K562 (cell line): Measurements from ENCODE around the gene RASGRP2. TPM values are rescaled to one million over a fixed set of nuclear protein-coding genes. Genes with fewer than 3 reads are reported as not detected.

ENCODE experiments used
- ATAC-seq: fragments of 200-7000 bp; cut with Tn5 transposase; 3 replicates; pipeline ENCODE4 v1.9.1; 2020; ENCODE audit warnings: moderate library complexity
- BruUV-seq: library from RNA; stranded (reverse); fragments of 400-500 nt; replicated peaks from 2 replicates; lab custom pipeline; 2021; lab: Mats Ljungman, UMichigan
- CTCF ChIA-PET: fragments of 300-600 bp; formaldehyde crosslinking; extraction: SDS; loops from one replicate; lab custom pipeline; 2021; ENCODE audit warnings: low intra/inter-chr PET ratio; lab: Yijun Ruan, JAX
- POLR2A ChIA-PET: fragments of 300-600, 350-650 bp; sonication (Branson Sonifier 250); formaldehyde crosslinking; extraction: SDS; loops from one replicate; lab custom pipeline; 2021; ENCODE audit warnings: antibody characterized with exemption, inconsistent platforms; lab: Yijun Ruan, JAX
- DNase-seq, 4 experiments: peaks; one replicate each; pipeline versions ENCODE4 v3.0.0 to v3.0.0-alpha.2; 2011 to 2018; ENCODE audit warnings: low spot score in 3 of 4, mixed read lengths in 3 of 4; ENCODE audit errors: extremely low read depth in 1 of 4
- FAIRE-seq: peaks from 2 replicates; lab custom pipeline; 2011; peaks lifted over from hg19 to GRCh38; lab: Jason Lieb, UNC
- H2AFZ ChIP-seq: 2 replicates; pipeline ENCODE4 v1.6.0; 2011; ENCODE audit warnings: low read depth, low read length, control low read depth, inconsistent platforms
- H3K27ac ChIP-seq: fragments of 200-600 bp; 3 replicates; pipeline ENCODE4 v1.8.0; 2011; ENCODE audit warnings: low read depth, mild to moderate bottlenecking, control low read depth, inconsistent platforms, low read length, moderate library complexity, mixed read lengths; ENCODE audit errors: extremely low read depth
- H3K27me3 ChIP-seq, 2 experiments: fragments of 300-600 bp in 1 of 2; 2 replicates in 1 of 2; 3 replicates in 1 of 2; pipeline versions ENCODE4 v1.6.0 to v1.8.0; 2011; ENCODE audit warnings: inconsistent platforms in 2 of 2, low read length in 2 of 2, mild to moderate bottlenecking in 1 of 2, mixed read lengths in 1 of 2, moderate library complexity in 1 of 2; ENCODE audit not compliant: control insufficient read depth in 2 of 2, insufficient read depth in 2 of 2
- H3K36me3 ChIP-seq: fragments of 300-600 bp; 3 replicates; pipeline ENCODE4 v1.8.0; 2011; ENCODE audit warnings: mild to moderate bottlenecking, low read length, inconsistent platforms; ENCODE audit not compliant: control insufficient read depth, insufficient read depth
- H3K4me1 ChIP-seq, 2 experiments: fragments of 200-600 bp in 1 of 2; replicated peaks in 1 of 2; 2 replicates in 1 of 2; 3 replicates in 1 of 2; pipeline versions ENCODE4 v1.5.1 to v1.8.0; 2011; ENCODE audit warnings: inconsistent platforms in 2 of 2, low read length in 2 of 2, mild to moderate bottlenecking in 1 of 2, mixed read lengths in 1 of 2, moderate library complexity in 1 of 2; ENCODE audit not compliant: control insufficient read depth in 2 of 2, insufficient read depth in 2 of 2
- H3K4me2 ChIP-seq: 2 replicates; pipeline ENCODE4 v1.6.1; 2011; ENCODE audit warnings: low read length, control low read depth, inconsistent platforms, mixed read lengths; ENCODE audit not compliant: insufficient read depth
- H3K4me3 ChIP-seq: fragments of 200-600 bp; sonication (generic), shearing (Covaris generic); 2 replicates; pipeline ENCODE4 v1.5.1; 2016; ENCODE audit warnings: control low read depth, inconsistent platforms
- H3K79me2 ChIP-seq: fragments of 200-600 bp; 3 replicates; pipeline ENCODE4 v1.8.0; 2011; ENCODE audit warnings: low read length, inconsistent platforms; ENCODE audit not compliant: control insufficient read depth, insufficient read depth
- H3K9ac ChIP-seq, 2 experiments: 2 replicates each; pipeline versions ENCODE4 v1.6.0 to v1.6.1; 2011; ENCODE audit warnings: low read depth in 2 of 2, low read length in 2 of 2, control low read depth in 1 of 2, inconsistent platforms in 1 of 2, mild to moderate bottlenecking in 1 of 2, mixed read lengths in 1 of 2; ENCODE audit not compliant: insufficient read depth in 1 of 2
- H3K9me1 ChIP-seq: one replicate; pipeline ENCODE4 v1.6.0; 2011; ENCODE audit warnings: inconsistent platforms, mild to moderate bottlenecking, low read length, moderate library complexity; ENCODE audit not compliant: control insufficient read depth, insufficient read depth
- H3K9me3 ChIP-seq: replicated peaks from 2 replicates; pipeline ENCODE4 v1.5.1; 2011; ENCODE audit warnings: low read depth, low read length, inconsistent platforms; ENCODE audit not compliant: control insufficient read depth, insufficient read depth
- H4K20me1 ChIP-seq: replicated peaks from 2 replicates; pipeline ENCODE4 v1.6.1; 2011; ENCODE audit warnings: low read length, inconsistent platforms, mixed read lengths; ENCODE audit not compliant: control insufficient read depth, insufficient read depth
- HMGN3 ChIP-seq: IDR thresholded peaks from 2 replicates; pipeline ENCODE4 v1.6.1; 2011; ENCODE audit warnings: borderline replicate concordance, low read depth, mild to moderate bottlenecking, mixed read lengths, low read length; ENCODE audit not compliant: insufficient read length; ENCODE audit errors: extremely low read depth
- NONO ChIP-seq, 2 experiments: fragments of 200-400 bp in 1 of 2; fragments of 450-650 bp in 1 of 2; formaldehyde crosslinking in 1 of 2; IDR thresholded peaks; 2 replicates each; pipeline ENCODE4 v1.6.1; 2017; ENCODE audit warnings: low read depth in 2 of 2, mild to moderate bottlenecking in 2 of 2, moderate library complexity in 2 of 2, low read length in 1 of 2
- NR1H2 ChIP-seq: sonication (generic); formaldehyde crosslinking; IDR thresholded peaks from 2 replicates; pipeline ENCODE4 v1.4.0; 2020; ENCODE audit warnings: mild to moderate bottlenecking, missing genetic modification reagents
- POLR2G ChIP-seq: fragments of 200-400 bp; formaldehyde crosslinking; IDR thresholded peaks from 2 replicates; pipeline ENCODE4 v1.6.1; 2017; ENCODE audit warnings: low read depth, mild to moderate bottlenecking, antibody characterized with exemption, low read length, moderate library complexity
- SMAD1 ChIP-seq: fragments of 150-350 bp; IDR thresholded peaks from 2 replicates; pipeline ENCODE4 v1.6.1; 2014; ENCODE audit warnings: low read length, low read depth; ENCODE audit not compliant: partially characterized antibody
- ZNF589 ChIP-seq: fragments of 200-800 bp; sonication (Bioruptor generic); IDR thresholded peaks from 2 replicates; pipeline ENCODE4 v1.6.1; 2016; ENCODE audit warnings: low read depth, missing genetic modification characterization, missing compliant biosample characterization
- WGBS: fragments of 100-300 bp; shearing (Covaris generic); methylation state at CpG from one replicate; pipeline ENCODE4 v1.1.6; 2016; ENCODE audit warnings: low coverage, mixed read lengths; ENCODE audit not compliant: insufficient coverage; ENCODE audit errors: missing lambda C conversion rate; 5-methylcytosine and 5-hydroxymethylcytosine counted together
- in situ Hi-C: fragments of 300-500 bp; cut with MboI; formaldehyde crosslinking; loops from 4 replicates; pipeline ENCODE4 v1.15.0; 2018; ENCODE audit warnings: inconsistent platforms, mixed read lengths
- intact Hi-C: fragments of 100-400 bp; cut with micrococcal nuclease; formaldehyde crosslinking; loops from 2 replicates; pipeline ENCODE4 v1.14.2; 2022
- polyA plus RNA-seq, 8 experiments: library from polyadenylated mRNA; depleted of rRNA in 4 of 8; stranded (reverse) in 5 of 8; unstranded in 3 of 8; fragments of >200 nt; fragmentation: Nextera tagmentation in 2 of 8; fragmentation: Illumina TruSeq in 1 of 8; extraction: Ambion mirVana in 2 of 8; extraction: Trizol in 1 of 8; gene quantifications; 2 replicates each; pipeline versions ENCODE4 v1.2.1 to v1.2.3, GENCODE V29; 2011 to 2014; ENCODE audit warnings: inconsistent platforms in 1 of 8, missing spikeins in 1 of 8
- total RNA-seq, 7 experiments: library from RNA; depleted of rRNA in 6 of 7; stranded (reverse); fragments of >200 nt in 6 of 7; fragmentation: Illumina TruSeq in 2 of 7; extraction: Trizol in 2 of 7; gene quantifications; 2 replicates each; pipeline versions ENCODE4 v1.2.1 to v1.2.3, GENCODE V29; 2011 to 2021; ENCODE audit warnings: low replicate concordance in 1 of 7
- TF ChIP-seq, protein P1 (sequence below): sonication (generic); formaldehyde crosslinking; IDR thresholded peaks from 2 replicates; pipeline ENCODE4 v1.8.0; 2022; ENCODE audit warnings: missing genetic modification reagents, mild to moderate bottlenecking, moderate library complexity, borderline replicate concordance
- TF ChIP-seq, protein P2 (sequence below): sonication (generic); formaldehyde crosslinking; IDR thresholded peaks from 2 replicates; pipeline ENCODE4 v1.8.1; 2023; ENCODE audit warnings: mild to moderate bottlenecking, missing genetic modification reagents

Gene RASGRP2
- total and polyA plus RNA-seq, 9 of the 15 experiments (the other 6 are each of a cell fraction or from before 2014, with no cell fraction given), result 0.87 to 22.7 (median 5.5) TPM

DNA sequence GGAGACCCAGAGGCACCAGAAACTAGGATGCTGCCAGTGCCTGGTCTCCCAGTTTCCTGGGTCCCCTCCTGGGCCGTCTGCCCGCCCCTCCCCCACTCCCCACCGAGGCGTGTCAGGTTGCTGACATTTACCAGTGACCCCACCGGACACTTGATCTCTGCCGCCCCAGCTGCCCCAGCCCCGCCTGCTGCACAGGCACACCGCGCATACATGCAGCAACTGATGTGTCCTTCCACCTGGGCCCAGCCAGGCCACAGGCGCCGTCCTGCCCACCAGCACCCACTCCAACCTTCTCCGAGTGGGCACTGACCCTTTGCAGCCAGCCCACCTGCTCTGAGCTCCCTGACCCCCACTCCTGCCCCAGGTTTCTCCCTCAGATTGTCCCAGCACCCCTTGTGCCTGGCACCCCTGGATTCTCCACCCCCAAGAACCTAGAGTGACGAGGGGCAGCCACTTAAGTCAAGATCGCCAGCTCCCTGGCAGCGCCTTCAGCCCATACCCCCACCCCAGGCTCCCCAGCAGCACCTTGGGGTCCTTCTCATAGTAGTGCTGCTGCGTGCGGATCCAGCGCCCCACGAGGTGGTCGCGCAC is 15.3 kb upstream of the RASGRP2 start:
- peaks cover 6% of the 10 kb centered on the region for H3K9me1 ChIP-seq
- CTCF ChIA-PET, result no interaction called here
- H3K9ac ChIP-seq, result peak overlapping the region in 1 of 2 experiments; percentile 81; a peak in 2 of 4 replicates
- H2AFZ ChIP-seq, result no peak overlapping the region
- DNase-seq (peak in 3 of 4 experiments; percentile 37 to 44 (median 42)), ATAC-seq (no peak), FAIRE-seq (no peak)
- H3K36me3 ChIP-seq, result peaks cover 25% of the 10 kb centered on the region; the same call in 2 of the 3 replicates
- peaks cover 16% of the 10 kb centered on the region for H4K20me1 ChIP-seq
- H3K27ac ChIP-seq, result no peak overlapping the region
- POLR2A ChIA-PET, result interaction anchor here (0.7 to 7.9 kb wide), 6 partner anchors 9 to 741 kb away, joined by 3 to 168 read pairs (median 5); partner anchors contain the start of gene SF1
- in situ Hi-C loops (no loop called here), intact Hi-C loops (no loop called here)
- H3K4me3 ChIP-seq, result no peak overlapping the region
- TF ChIP-seq, protein P1, sequence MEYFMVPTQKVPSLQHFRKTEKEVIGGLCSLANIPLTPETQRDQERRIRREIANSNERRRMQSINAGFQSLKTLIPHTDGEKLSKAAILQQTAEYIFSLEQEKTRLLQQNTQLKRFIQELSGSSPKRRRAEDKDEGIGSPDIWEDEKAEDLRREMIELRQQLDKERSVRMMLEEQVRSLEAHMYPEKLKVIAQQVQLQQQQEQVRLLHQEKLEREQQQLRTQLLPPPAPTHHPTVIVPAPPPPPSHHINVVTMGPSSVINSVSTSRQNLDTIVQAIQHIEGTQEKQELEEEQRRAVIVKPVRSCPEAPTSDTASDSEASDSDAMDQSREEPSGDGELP (CRISPR knock-in tag), result 0 out of 2 replicates have a peak, but pooled peaks have one; percentile 9
- TF ChIP-seq, protein P2, sequence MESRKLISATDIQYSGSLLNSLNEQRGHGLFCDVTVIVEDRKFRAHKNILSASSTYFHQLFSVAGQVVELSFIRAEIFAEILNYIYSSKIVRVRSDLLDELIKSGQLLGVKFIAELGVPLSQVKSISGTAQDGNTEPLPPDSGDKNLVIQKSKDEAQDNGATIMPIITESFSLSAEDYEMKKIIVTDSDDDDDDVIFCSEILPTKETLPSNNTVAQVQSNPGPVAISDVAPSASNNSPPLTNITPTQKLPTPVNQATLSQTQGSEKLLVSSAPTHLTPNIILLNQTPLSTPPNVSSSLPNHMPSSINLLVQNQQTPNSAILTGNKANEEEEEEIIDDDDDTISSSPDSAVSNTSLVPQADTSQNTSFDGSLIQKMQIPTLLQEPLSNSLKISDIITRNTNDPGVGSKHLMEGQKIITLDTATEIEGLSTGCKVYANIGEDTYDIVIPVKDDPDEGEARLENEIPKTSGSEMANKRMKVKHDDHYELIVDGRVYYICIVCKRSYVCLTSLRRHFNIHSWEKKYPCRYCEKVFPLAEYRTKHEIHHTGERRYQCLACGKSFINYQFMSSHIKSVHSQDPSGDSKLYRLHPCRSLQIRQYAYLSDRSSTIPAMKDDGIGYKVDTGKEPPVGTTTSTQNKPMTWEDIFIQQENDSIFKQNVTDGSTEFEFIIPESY (CRISPR knock-in tag), result peak; percentile 72
- TF ChIP-seq NR1H2, result no peak
- peak; percentile 11 for TF ChIP-seq HMGN3
- peak; percentile 21 for TF ChIP-seq SMAD1
- no peak for TF ChIP-seq NONO (IDR thresholded peaks at IDR 0.05; ENCODE audit: low read depth in 2 of 2, low read length in 1 of 2)
- no peak for TF ChIP-seq ZNF589
- TF ChIP-seq POLR2G, result peak; percentile 67; the same call in 1 of the 2 replicates
- no peak overlapping the region for H3K4me2 ChIP-seq
- H3K9me3 ChIP-seq, result no peaks in the 10 kb centered on the region
- WGBS, result 59% methylated on average over 19 of the region's 21 CpGs
- no TSS peak for BruUV-seq
- no peaks in the 10 kb centered on the region for H3K79me2 ChIP-seq
- no peaks in the 10 kb centered on the region for H3K27me3 ChIP-seq
- peaks cover 24 to 73% of the 10 kb centered on the region in 2 experiments for H3K4me1 ChIP-seq
